ENCODE results near the gene ZFHX3. TPM values are rescaled to one million over a fixed set of nuclear protein-coding genes. Genes with fewer than 3 reads are reported as not detected.

ZFHX3 gene
- total RNA-seq, 2 experiments from 2014 or later = 0.40 to 0.54 TPM

- Mint-ChIP-seq H3K9me3 (no peaks in the 10 kb centered on the region), H3K27me3 (no peaks in the 10 kb centered on the region), H3K4me3 (no peak overlapping the region), H3K27ac (no peak overlapping the region), H3K4me1 (no peaks in the 10 kb centered on the region), H3K36me3 (no peaks in the 10 kb centered on the region)
- DNase-seq = no peak
Measured at GRCh38 chr16:72946474-72947194, 101.3 kb downstream of the ZFHX3 start.

GRCh38 chr16:72946063-72946462, 101.9 kb downstream of the ZFHX3 start:
- Mint-ChIP-seq H3K27ac (no peak overlapping the region), H3K4me1 (no peaks in the 10 kb centered on the region), H3K9me3 (no peaks in the 10 kb centered on the region), H3K4me3 (no peak overlapping the region), H3K36me3 (no peaks in the 10 kb centered on the region), H3K27me3 (no peaks in the 10 kb centered on the region)
- no peak for DNase-seq

GRCh38 chr16:72945611-72946010, 102.3 kb downstream of the ZFHX3 start:
- no peaks in the 10 kb centered on the region for H3K27me3 Mint-ChIP-seq
- no peaks in the 10 kb centered on the region for H3K9me3 Mint-ChIP-seq
- H3K4me1 Mint-ChIP-seq = no peaks in the 10 kb centered on the region
- H3K4me3 Mint-ChIP-seq = no peak overlapping the region
- H3K27ac Mint-ChIP-seq = no peak overlapping the region
- H3K36me3 Mint-ChIP-seq = no peaks in the 10 kb centered on the region
- no peak for DNase-seq

GRCh38 chr16:72944757-72945485, 103.0 kb downstream of the ZFHX3 start:
- Mint-ChIP-seq H3K27me3 (no peaks in the 10 kb centered on the region), H3K9me3 (no peaks in the 10 kb centered on the region), H3K4me1 (no peaks in the 10 kb centered on the region), H3K4me3 (no peak overlapping the region), H3K27ac (no peak overlapping the region), H3K36me3 (no peaks in the 10 kb centered on the region)
- DNase-seq = no peak

GRCh38 chr16:72942021-72942420, 105.9 kb downstream of the ZFHX3 start:
- H3K4me1 Mint-ChIP-seq = no peaks in the 10 kb centered on the region
- H3K36me3 Mint-ChIP-seq = no peaks in the 10 kb centered on the region
- H3K27ac Mint-ChIP-seq = no peak overlapping the region
- H3K9me3 Mint-ChIP-seq = no peaks in the 10 kb centered on the region
- H3K27me3 Mint-ChIP-seq = no peaks in the 10 kb centered on the region
- no peak for DNase-seq
- H3K4me3 Mint-ChIP-seq = no peak overlapping the region

GRCh38 chr16:72940886-72941285, 107.0 kb downstream of the ZFHX3 start:
- H3K9me3 Mint-ChIP-seq = no peaks in the 10 kb centered on the region
- H3K4me3 Mint-ChIP-seq = no peak overlapping the region
- H3K36me3 Mint-ChIP-seq = no peaks in the 10 kb centered on the region
- no peak overlapping the region for H3K27ac Mint-ChIP-seq
- no peak for DNase-seq
- no peaks in the 10 kb centered on the region for H3K4me1 Mint-ChIP-seq
- H3K27me3 Mint-ChIP-seq = no peaks in the 10 kb centered on the region

GRCh38 chr16:72939247-72939646, 108.7 kb downstream of the ZFHX3 start:
- H3K36me3 Mint-ChIP-seq = no peaks in the 10 kb centered on the region
- DNase-seq = no peak
- H3K4me3 Mint-ChIP-seq = no peak overlapping the region
- H3K9me3 Mint-ChIP-seq = no peaks in the 10 kb centered on the region
- no peaks in the 10 kb centered on the region for H3K4me1 Mint-ChIP-seq
- H3K27me3 Mint-ChIP-seq = peaks cover 4% of the 10 kb centered on the region
- no peak overlapping the region for H3K27ac Mint-ChIP-seq

- Mint-ChIP-seq H3K27me3 (peaks cover 4% of the 10 kb centered on the region), H3K4me1 (no peaks in the 10 kb centered on the region), H3K4me3 (no peak overlapping the region), H3K27ac (no peak overlapping the region), H3K36me3 (no peaks in the 10 kb centered on the region), H3K9me3 (no peaks in the 10 kb centered on the region)
- no peak for DNase-seq
Measured at GRCh38 chr16:72938795-72939164, 109.1 kb downstream of the ZFHX3 start.

GRCh38 chr16:72937916-72938794, 109.8 kb downstream of the ZFHX3 start:
- H3K27ac Mint-ChIP-seq = no peak overlapping the region
- peaks cover 4% of the 10 kb centered on the region for H3K27me3 Mint-ChIP-seq
- no peaks in the 10 kb centered on the region for H3K9me3 Mint-ChIP-seq
- DNase-seq = no peak
- H3K36me3 Mint-ChIP-seq = no peaks in the 10 kb centered on the region
- H3K4me3 Mint-ChIP-seq = no peak overlapping the region
- H3K4me1 Mint-ChIP-seq = no peaks in the 10 kb centered on the region

- H3K27me3 Mint-ChIP-seq = peaks cover 4% of the 10 kb centered on the region
- no peaks in the 10 kb centered on the region for H3K9me3 Mint-ChIP-seq
- no peak overlapping the region for H3K4me3 Mint-ChIP-seq
- H3K4me1 Mint-ChIP-seq = no peaks in the 10 kb centered on the region
- no peaks in the 10 kb centered on the region for H3K36me3 Mint-ChIP-seq
- no peak overlapping the region for H3K27ac Mint-ChIP-seq
- no peak for DNase-seq
Measured at GRCh38 chr16:72937360-72937759, 110.6 kb downstream of the ZFHX3 start.

GRCh38 chr16:72936408-72936807, 111.5 kb downstream of the ZFHX3 start:
- peaks cover 4% of the 10 kb centered on the region for H3K27me3 Mint-ChIP-seq
- H3K9me3 Mint-ChIP-seq = no peaks in the 10 kb centered on the region
- DNase-seq = no peak
- H3K36me3 Mint-ChIP-seq = no peaks in the 10 kb centered on the region
- H3K27ac Mint-ChIP-seq = no peak overlapping the region
- no peak overlapping the region for H3K4me3 Mint-ChIP-seq
- H3K4me1 Mint-ChIP-seq = peaks cover 3% of the 10 kb centered on the region

- DNase-seq = no peak
- Mint-ChIP-seq H3K9me3 (no peaks in the 10 kb centered on the region), H3K27me3 (peaks cover 4% of the 10 kb centered on the region), H3K4me1 (peaks cover 3% of the 10 kb centered on the region), H3K4me3 (no peak overlapping the region), H3K27ac (no peak overlapping the region), H3K36me3 (no peaks in the 10 kb centered on the region)
Measured at GRCh38 chr16:72935896-72936295, 112.0 kb downstream of the ZFHX3 start.

- H3K27me3 Mint-ChIP-seq = peaks cover 4% of the 10 kb centered on the region
- H3K9me3 Mint-ChIP-seq = no peaks in the 10 kb centered on the region
- H3K4me3 Mint-ChIP-seq = no peak overlapping the region
- H3K36me3 Mint-ChIP-seq = no peaks in the 10 kb centered on the region
- DNase-seq = no peak
- H3K27ac Mint-ChIP-seq = no peak overlapping the region
- peaks cover 3% of the 10 kb centered on the region for H3K4me1 Mint-ChIP-seq
Measured at GRCh38 chr16:72934636-72935403, 113.1 kb downstream of the ZFHX3 start.

- Mint-ChIP-seq H3K4me1 (peaks cover 3% of the 10 kb centered on the region), H3K9me3 (no peaks in the 10 kb centered on the region), H3K36me3 (no peaks in the 10 kb centered on the region), H3K27me3 (peaks cover 6% of the 10 kb centered on the region), H3K27ac (no peak overlapping the region), H3K4me3 (no peak overlapping the region)
- no peak for DNase-seq
Measured at GRCh38 chr16:72932677-72933335, 115.1 kb downstream of the ZFHX3 start.
